ENCODE measurements around the gene SETDB1. TPM values are rescaled to one million over a fixed set of nuclear protein-coding genes. Genes with fewer than 3 reads are reported as not detected.
"Not testable (repeated sequence)": the region's sequence is repeated elsewhere in the genome, so short reads cannot be mapped to it uniquely, and the experiment has no call there.

The SETDB1 gene
- total RNA-seq (10 to 100 TPM; 50.0 to 82.4 (median 62.7) TPM), polyA plus RNA-seq (10 to 100 TPM; 16.9 to 28.0 (median 27.7) TPM)
- long read RNA-seq, donor 1, partial matches to known transcripts = 0 of 4 reads
- long read RNA-seq, donor 1, other reads (novel, unspliced or antisense) = 0 of 4 reads
- long read RNA-seq, donor 2, full-length matches to known transcripts = 1 of 1 reads
- long read RNA-seq, donor 2, partial matches to known transcripts = 0 of 1 reads
- long read RNA-seq, donor 2, other reads (novel, unspliced or antisense) = 0 of 1 reads

DNA sequence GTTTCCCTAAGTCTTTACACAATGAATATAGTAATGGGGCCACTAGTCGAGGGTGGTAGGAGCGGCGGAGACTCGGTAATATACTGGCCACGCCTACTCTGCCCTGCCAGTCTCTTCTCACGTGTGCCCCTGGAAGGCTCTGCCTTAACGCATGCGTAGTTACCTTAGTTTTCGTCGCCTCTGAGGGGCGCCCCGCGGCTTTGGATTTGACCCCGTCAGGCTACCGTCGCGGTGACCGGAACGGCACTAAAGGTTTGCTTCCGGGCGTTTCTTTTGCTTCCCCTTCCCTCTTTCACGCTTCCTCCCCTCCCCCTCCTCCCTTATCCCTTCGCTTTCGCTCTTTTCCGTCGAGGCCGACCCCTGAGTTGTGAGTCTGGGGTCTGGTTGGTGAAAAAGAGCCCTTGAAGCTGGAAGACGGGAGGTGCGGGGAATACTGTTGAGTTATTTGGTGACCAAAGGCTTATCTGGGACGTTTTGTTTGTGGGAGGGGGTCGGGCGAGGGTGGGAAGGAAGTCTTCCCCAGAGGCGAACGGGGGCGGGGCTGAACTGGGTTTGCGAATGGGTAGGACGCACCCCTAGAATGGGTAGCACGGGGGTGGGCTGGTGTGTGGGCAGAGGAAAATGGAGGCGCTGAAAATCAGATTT lies at the start of gene SETDB1:
SETDB1 (plus strand) TSS at position 267 of the 645 bp plus-strand sequence. CDS start 1,352 bp downstream, outside the sequence.
- DNase-seq = peak; percentile 97
- peaks cover 0 to 6% (median 5%) of the 10 kb centered on the region in 8 donors for H3K9me3 ChIP-seq
- intact Hi-C loops (cut with DNase I; ENCODE audit: low total_unique reads) = loop anchor here (10.0 kb wide), 1 partner anchor 49 kb away; the partner anchor contains the start of gene CERS2
- WGBS, 5 donors = 1% methylated on average over 39 of the region's 39 CpGs
- peak within 1 kb of the TSS; percentile 39 to 78 (median 66) for H3K4me3 ChIP-seq
- H3K36me3 ChIP-seq = peaks cover 0 to 39% (median 37%) of the 10 kb centered on the region in 6 donors
- TF ChIP-seq, protein P1, sequence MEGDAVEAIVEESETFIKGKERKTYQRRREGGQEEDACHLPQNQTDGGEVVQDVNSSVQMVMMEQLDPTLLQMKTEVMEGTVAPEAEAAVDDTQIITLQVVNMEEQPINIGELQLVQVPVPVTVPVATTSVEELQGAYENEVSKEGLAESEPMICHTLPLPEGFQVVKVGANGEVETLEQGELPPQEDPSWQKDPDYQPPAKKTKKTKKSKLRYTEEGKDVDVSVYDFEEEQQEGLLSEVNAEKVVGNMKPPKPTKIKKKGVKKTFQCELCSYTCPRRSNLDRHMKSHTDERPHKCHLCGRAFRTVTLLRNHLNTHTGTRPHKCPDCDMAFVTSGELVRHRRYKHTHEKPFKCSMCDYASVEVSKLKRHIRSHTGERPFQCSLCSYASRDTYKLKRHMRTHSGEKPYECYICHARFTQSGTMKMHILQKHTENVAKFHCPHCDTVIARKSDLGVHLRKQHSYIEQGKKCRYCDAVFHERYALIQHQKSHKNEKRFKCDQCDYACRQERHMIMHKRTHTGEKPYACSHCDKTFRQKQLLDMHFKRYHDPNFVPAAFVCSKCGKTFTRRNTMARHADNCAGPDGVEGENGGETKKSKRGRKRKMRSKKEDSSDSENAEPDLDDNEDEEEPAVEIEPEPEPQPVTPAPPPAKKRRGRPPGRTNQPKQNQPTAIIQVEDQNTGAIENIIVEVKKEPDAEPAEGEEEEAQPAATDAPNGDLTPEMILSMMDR (IDR thresholded peaks at IDR 0.05 in 8 of 11, conservative IDR thresholded peaks at IDR 0.05 in 3 of 11) = peak in 3 of 11 experiments; percentile 27 to 30 (median 29)
- TF ChIP-seq POLR2A (IDR thresholded peaks at IDR 0.05) (peak in 1 of 3 donors; percentile 25), POLR2AphosphoS5 (IDR thresholded peaks at IDR 0.05) (peak; percentile 81 to 91 (median 87))
- H3K4me1 ChIP-seq = peaks cover 10 to 47% (median 27%) of the 10 kb centered on the region in 6 donors
- H3K27me3 ChIP-seq (replicated peaks in 1 of 7) = no peaks in the 10 kb centered on the region
- peak within 1 kb of the TSS; percentile 64 to 95 (median 89) for H3K27ac ChIP-seq

DNA sequence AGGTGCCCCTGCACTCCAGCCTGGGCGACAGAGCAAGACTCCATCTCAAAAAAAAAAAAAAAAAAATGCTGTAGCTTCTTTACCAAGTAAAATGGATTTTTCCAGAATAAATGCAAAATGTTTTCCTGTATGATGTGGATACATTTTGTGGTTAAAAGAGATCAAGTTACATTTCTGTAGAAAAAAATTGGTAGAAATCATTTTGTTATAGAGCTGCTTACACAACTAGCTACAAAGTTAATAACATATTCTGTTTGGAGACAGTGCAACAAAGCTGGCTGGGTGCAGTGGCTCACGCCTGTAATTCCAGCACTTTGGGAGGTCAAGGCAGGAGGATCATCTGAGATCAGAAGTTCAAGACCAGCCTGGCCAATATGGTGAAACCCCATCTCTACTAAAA lies 47.2 kb upstream of the SETDB1 start:
- H3K9me3 ChIP-seq; H3K27ac ChIP-seq; intact Hi-C loops (cut with DNase I; ENCODE audit: low total_unique reads); DNase-seq; H3K4me3 ChIP-seq; H3K36me3 ChIP-seq; H3K27me3 ChIP-seq (replicated peaks in 1 of 7): not testable (repeated sequence)
- 85 to 93% (median 91%) methylated on average over 2 of the region's 2 CpGs for WGBS, 5 donors
- H3K4me1 ChIP-seq = peaks cover 12 to 48% (median 28%) of the 10 kb centered on the region in 6 donors

DNA sequence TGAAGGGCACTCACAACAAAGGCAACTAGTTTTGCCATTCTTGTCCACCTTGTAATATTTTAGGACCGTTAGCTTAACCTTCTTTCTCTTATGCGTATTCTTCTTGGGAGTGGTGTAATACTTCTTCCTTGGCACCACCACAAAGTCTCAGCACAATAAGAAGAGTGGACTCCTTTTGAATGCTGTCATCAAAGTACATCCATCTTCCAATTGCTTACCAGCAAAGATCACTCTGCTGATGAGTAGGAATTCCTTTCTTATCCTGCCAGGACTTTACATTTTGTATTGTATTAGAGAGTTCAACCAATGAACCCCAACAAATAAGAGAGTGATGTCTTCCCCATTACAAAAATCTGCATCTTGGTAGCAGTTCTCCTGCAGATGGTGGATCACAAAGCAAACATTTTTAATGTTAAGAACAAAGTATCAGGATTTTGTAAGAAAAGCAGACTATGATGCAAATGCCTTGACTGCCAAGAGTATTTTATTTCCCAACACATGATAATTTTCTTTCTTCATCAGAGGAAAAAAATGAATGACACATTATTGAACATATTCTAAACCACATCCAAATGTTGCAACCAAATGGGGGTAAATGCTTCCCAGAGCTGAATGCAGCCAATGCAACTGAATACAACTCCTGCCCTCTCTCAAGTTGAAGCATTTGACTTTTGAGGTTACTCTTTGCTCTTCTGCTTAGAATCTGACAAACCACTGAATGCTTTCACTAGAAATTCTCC lies 44.7 kb upstream of the SETDB1 start:
- Histone ChIP-seq H3K36me3 (no peaks in the 10 kb centered on the region), H3K4me1 (peaks cover 0 to 27% (median 11%) of the 10 kb centered on the region in 6 donors), H3K27ac (peak overlapping the region in 6 of 8 donors; percentile 14 to 68 (median 54)), H3K27me3 (replicated peaks in 1 of 7) (no peaks in the 10 kb centered on the region), H3K9me3 (no peaks in the 10 kb centered on the region), H3K4me3 (no peak overlapping the region)
- no peak for TF ChIP-seq POLR2A (IDR thresholded peaks at IDR 0.05)
- TF ChIP-seq POLR2AphosphoS5 (IDR thresholded peaks at IDR 0.05) = no peak
- TF ChIP-seq, protein P1 (IDR thresholded peaks at IDR 0.05 in 8 of 11, conservative IDR thresholded peaks at IDR 0.05 in 3 of 11) = no peak
- intact Hi-C loops (cut with DNase I; ENCODE audit: low total_unique reads) = loop anchor here (5.0 kb wide), 1 partner anchor 41 kb away; no protein-coding TSS in a partner anchor
- 40 to 79% (median 63%) methylated on average over 2 of the region's 2 CpGs for WGBS, 5 donors
- DNase-seq = no peak

DNA sequence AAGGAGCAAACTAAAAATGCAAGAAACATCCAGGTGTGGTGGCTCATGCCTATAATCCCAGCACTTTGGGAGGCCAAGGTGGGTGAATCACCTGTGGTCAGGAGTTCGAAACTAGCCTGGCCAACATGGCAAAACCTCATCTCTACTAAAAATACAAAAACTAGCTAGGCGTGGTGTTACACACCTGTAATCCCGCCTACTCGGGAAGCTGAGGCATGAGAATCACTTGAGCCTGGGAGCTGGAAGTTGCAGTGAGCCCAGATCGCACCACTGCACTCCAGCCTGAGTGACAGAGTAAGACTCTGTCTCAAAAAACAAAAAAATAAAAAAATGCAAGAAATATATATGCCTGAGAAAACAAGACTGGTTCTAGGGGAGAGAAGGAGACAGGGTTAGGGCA lies 43.0 kb upstream of the SETDB1 start:
- H3K27me3 ChIP-seq (replicated peaks in 1 of 7); H3K36me3 ChIP-seq; H3K9me3 ChIP-seq; H3K27ac ChIP-seq; DNase-seq; H3K4me3 ChIP-seq: not testable (repeated sequence)
- H3K4me1 ChIP-seq = peaks cover 0 to 17% (median 2%) of the 10 kb centered on the region in 6 donors
- 77 to 89% (median 87%) methylated on average over 5 of the region's 5 CpGs for WGBS, 5 donors
- intact Hi-C loops (cut with DNase I; ENCODE audit: low total_unique reads) = loop anchor here (5.0 kb wide), 1 partner anchor 39 kb away; no protein-coding TSS in a partner anchor
